HepG2 (cell line): ENCODE results near the gene CALML6. TPM values are rescaled to one million over a fixed set of nuclear protein-coding genes. Genes with fewer than 3 reads are reported as not detected.

Experiments
- ARID2 ChIP-seq: sonication (generic); formaldehyde crosslinking; IDR thresholded peaks from 2 replicates; pipeline ENCODE4 v1.8.1; 2022; ENCODE audit warnings: mild to moderate bottlenecking, missing genetic modification reagents, borderline replicate concordance
- EEA1 ChIP-seq: sonication (generic); formaldehyde crosslinking; IDR thresholded peaks from 2 replicates; pipeline ENCODE4 v1.5.1; 2020; ENCODE audit warnings: mild to moderate bottlenecking, missing genetic modification reagents, borderline replicate concordance
- FOXA1 ChIP-seq, 2 experiments: fragments of 450-650 bp in 1 of 2; sonication (generic) in 1 of 2; formaldehyde crosslinking in 1 of 2; IDR thresholded peaks; 2 replicates each; pipeline versions ENCODE4 v1.4.0 to v1.6.1; 2016 to 2020; ENCODE audit warnings: missing genetic modification reagents in 1 of 2
- GATA4 ChIP-seq: sonication (generic); IDR thresholded peaks from 2 replicates; pipeline ENCODE4 v1.6.1; 2016; ENCODE audit warnings: antibody characterized with exemption, low read depth, borderline replicate concordance
- HNF4G ChIP-seq, 2 experiments: sonication (generic) in 1 of 2; formaldehyde crosslinking in 1 of 2; IDR thresholded peaks; 2 replicates each; pipeline versions ENCODE4 v1.4.0 to v1.6.1; 2011 to 2020; ENCODE audit warnings: borderline replicate concordance in 2 of 2, low read depth in 2 of 2, mild to moderate bottlenecking in 2 of 2, low read length in 1 of 2, missing genetic modification reagents in 1 of 2, moderate library complexity in 1 of 2
- KDM2A ChIP-seq: sonication (generic); formaldehyde crosslinking; IDR thresholded peaks from 2 replicates; pipeline ENCODE4 v1.4.0; 2020; ENCODE audit warnings: low read depth, missing genetic modification reagents, borderline replicate concordance
- KDM6A ChIP-seq: IDR thresholded peaks from 2 replicates; pipeline ENCODE4 v1.6.1; 2016; ENCODE audit warnings: low read depth
- KMT2A ChIP-seq: sonication (generic); formaldehyde crosslinking; IDR thresholded peaks from 2 replicates; pipeline ENCODE4 v1.4.0; 2020; ENCODE audit warnings: missing genetic modification reagents
- MIER3 ChIP-seq: IDR thresholded peaks from 2 replicates; pipeline ENCODE4 v1.6.1; 2016; ENCODE audit warnings: missing compliant biosample characterization, borderline replicate concordance
- NONO ChIP-seq, 2 experiments: fragments of 450-650 bp in 1 of 2; sonication (generic) in 1 of 2; formaldehyde crosslinking in 1 of 2; IDR thresholded peaks in 1 of 2; conservative IDR thresholded peaks in 1 of 2; 2 replicates each; pipeline versions ENCODE4 v1.6.1 to v1.8.0; 2017 to 2022; ENCODE audit warnings: mild to moderate bottlenecking in 1 of 2, missing genetic modification reagents in 1 of 2, moderate library complexity in 1 of 2
- PPARG ChIP-seq: conservative IDR thresholded peaks from 2 replicates; pipeline ENCODE4 v1.6.1; 2016; ENCODE audit warnings: missing biosample characterization, missing genetic modification reagents
- SKI ChIP-seq: fragments of 450-650 bp; IDR thresholded peaks from one replicate; pipeline ENCODE4 v1.6.1; 2018; ENCODE audit warnings: mild to moderate bottlenecking; ENCODE audit not compliant: partially characterized antibody
- SOX5 ChIP-seq: IDR thresholded peaks from 2 replicates; pipeline ENCODE4 v1.6.1; 2016; ENCODE audit warnings: borderline replicate concordance
- SRF ChIP-seq: IDR thresholded peaks from 2 replicates; pipeline ENCODE4 v1.6.1; 2011; ENCODE audit warnings: mild to moderate bottlenecking, low read depth, low read length, moderate library complexity
- ZFP36L2 ChIP-seq: sonication (generic); formaldehyde crosslinking; IDR thresholded peaks from 2 replicates; pipeline ENCODE4 v1.4.0; 2020; ENCODE audit warnings: missing genetic modification reagents
- ZMAT3 ChIP-seq: sonication (generic); formaldehyde crosslinking; conservative IDR thresholded peaks from 2 replicates; pipeline ENCODE4 v1.7.0; 2021; ENCODE audit warnings: missing genetic modification reagents
- ZNF232 ChIP-seq: sonication (generic); formaldehyde crosslinking; IDR thresholded peaks from 2 replicates; pipeline ENCODE4 v1.4.0; 2020; ENCODE audit warnings: missing genetic modification reagents, borderline replicate concordance
- ZNF251 ChIP-seq: sonication (generic); formaldehyde crosslinking; IDR thresholded peaks from 2 replicates; pipeline ENCODE4 v1.9.0; 2021; ENCODE audit warnings: mild to moderate bottlenecking, missing genetic modification reagents
- ZNF431 ChIP-seq: sonication (generic); formaldehyde crosslinking; IDR thresholded peaks from 2 replicates; pipeline ENCODE4 v1.9.0; 2022; ENCODE audit warnings: missing genetic modification reagents, low read depth, mild to moderate bottlenecking, borderline replicate concordance
- ZNF550 ChIP-seq: sonication (generic); formaldehyde crosslinking; IDR thresholded peaks from 2 replicates; pipeline ENCODE4 v1.4.0; 2020; ENCODE audit warnings: mild to moderate bottlenecking, missing genetic modification reagents, borderline replicate concordance
- ZNF614 ChIP-seq: IDR thresholded peaks from 2 replicates; pipeline ENCODE4 v1.6.1; 2018; ENCODE audit warnings: missing biosample characterization, missing genetic modification reagents, inconsistent platforms, borderline replicate concordance
- ZNF616 ChIP-seq: sonication (generic); formaldehyde crosslinking; IDR thresholded peaks from 2 replicates; pipeline ENCODE4 v1.5.0; 2020; ENCODE audit warnings: low read depth, mild to moderate bottlenecking, missing genetic modification reagents
- ZNF777 ChIP-seq: sonication (generic); formaldehyde crosslinking; IDR thresholded peaks from 2 replicates; pipeline ENCODE4 v1.4.0; 2020; ENCODE audit warnings: missing genetic modification reagents
- ZNF816 ChIP-seq: sonication (generic); formaldehyde crosslinking; IDR thresholded peaks from 2 replicates; pipeline ENCODE4 v1.8.0; 2022; ENCODE audit warnings: missing genetic modification reagents, mild to moderate bottlenecking, borderline replicate concordance
- ZSCAN21 ChIP-seq: sonication (generic); formaldehyde crosslinking; IDR thresholded peaks from 2 replicates; pipeline ENCODE4 v1.8.0; 2022; ENCODE audit warnings: mild to moderate bottlenecking, missing genetic modification reagents, moderate library complexity, borderline replicate concordance
- ZSCAN9 ChIP-seq: IDR thresholded peaks from 2 replicates; pipeline ENCODE4 v1.6.1; 2016; ENCODE audit warnings: borderline replicate concordance
- polyA plus RNA-seq, 8 experiments: library from polyadenylated mRNA; depleted of rRNA in 3 of 8; stranded (reverse) in 7 of 8; unstranded in 1 of 8; fragments of >200 nt; fragmentation: Illumina TruSeq in 4 of 8; extraction: Trizol in 4 of 8; gene quantifications; 2 replicates each; pipeline versions ENCODE4 v1.2.1 to v1.2.3, GENCODE V29; 2011 to 2016; ENCODE audit warnings: low read depth in 4 of 8, missing spikeins in 1 of 8, mixed read lengths in 1 of 8; ENCODE audit not compliant: insufficient read depth in 1 of 8
- total RNA-seq, 5 experiments: library from RNA; depleted of rRNA; stranded (reverse); fragments of >200 nt; fragmentation: Illumina TruSeq; extraction: Trizol; gene quantifications; 2 replicates each; pipeline ENCODE4 v1.2.3, GENCODE V29; 2016; ENCODE audit warnings: low read depth in 1 of 5
- TF ChIP-seq, protein P1 (sequence below), 2 experiments: fragments of 450-650 bp in 1 of 2; sonication (generic) in 1 of 2; formaldehyde crosslinking; IDR thresholded peaks; 2 replicates each; pipeline versions ENCODE4 v1.5.0 to v1.8.0; 2020 to 2022; ENCODE audit warnings: mild to moderate bottlenecking in 1 of 2, missing genetic modification reagents in 1 of 2
- TF ChIP-seq, protein P2 (sequence below): IDR thresholded peaks from 2 replicates; pipeline ENCODE4 v1.6.1; 2016; ENCODE audit warnings: mild to moderate bottlenecking

The CALML6 gene
- total and polyA plus RNA-seq, 2 of the 13 experiments (the other 11 are each of a cell fraction or from before 2014, with no cell fraction given), result 0.11 to 0.12 TPM

DNA sequence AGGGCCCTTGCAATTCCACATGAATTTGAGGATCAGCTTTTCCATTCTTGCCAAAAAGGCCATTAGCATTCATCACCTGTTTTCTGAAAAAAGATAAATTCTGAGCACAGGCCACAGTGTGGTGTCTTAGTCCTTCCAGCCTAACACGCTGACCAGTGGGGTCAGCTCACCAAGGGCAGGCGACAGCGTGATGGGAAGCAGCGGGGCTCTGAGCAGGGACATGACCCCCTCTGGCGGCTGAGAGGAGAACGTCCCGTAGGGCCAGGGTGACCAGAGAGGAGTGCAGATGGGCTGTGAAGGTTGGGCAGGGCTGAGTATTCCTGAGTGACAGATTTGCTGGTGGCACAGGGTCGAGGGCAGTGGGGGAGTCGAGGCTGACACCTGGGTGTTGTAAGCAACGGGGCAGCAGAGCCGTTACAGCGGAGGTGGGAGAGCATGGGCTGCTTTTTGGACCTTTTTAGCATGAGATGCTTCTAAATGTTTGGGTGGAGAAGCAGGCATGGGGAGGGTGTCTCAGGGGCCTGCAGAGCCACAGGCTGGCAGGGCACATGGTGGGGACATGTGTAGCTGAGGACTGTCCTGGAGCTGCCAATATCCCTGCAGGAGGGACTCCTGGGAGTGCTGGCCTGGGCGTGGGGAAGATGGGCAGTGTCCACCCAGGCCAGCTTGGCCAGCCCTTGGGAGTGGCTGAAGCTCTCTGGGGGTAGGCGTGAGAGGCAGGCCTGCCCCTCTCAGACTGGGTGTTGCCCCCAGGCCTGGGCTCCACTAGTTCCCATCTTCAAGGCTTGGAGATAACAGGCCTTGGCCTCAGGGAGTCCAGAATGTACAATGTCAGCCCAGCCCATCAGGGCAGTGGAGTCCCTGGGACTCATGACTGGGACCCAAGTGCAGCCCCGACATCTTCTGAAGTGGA lies 8.6 kb upstream of the CALML6 start (continued):
- TF ChIP-seq ZSCAN9 (CRISPR knock-in tag), result peak; percentile 75; the same call in 1 of the 2 replicates
- peak; percentile 85; the same call in 1 of the 2 replicates for TF ChIP-seq ZSCAN21 (CRISPR knock-in tag)
- TF ChIP-seq ARID2, result no peak
- peak; percentile 49; the same call in 1 of the 2 replicates for TF ChIP-seq PPARG (CRISPR knock-in tag)
- TF ChIP-seq NONO (IDR thresholded peaks at IDR 0.05), result no peak
- 0 out of 2 replicates have a peak, but pooled peaks have one; percentile 35 for TF ChIP-seq NONO (CRISPR knock-in tag; conservative IDR thresholded peaks at IDR 0.05)
- 0 out of 2 replicates have a peak, but pooled peaks have one; percentile 31 for TF ChIP-seq EEA1 (CRISPR knock-in tag)
- no peak for TF ChIP-seq ZNF616 (CRISPR knock-in tag)
- TF ChIP-seq ZNF614 (CRISPR knock-in tag), result peak; percentile 85
- TF ChIP-seq SOX5 (CRISPR knock-in tag), result peak; percentile 53; the same call in 1 of the 2 replicates
- TF ChIP-seq ZNF816 (CRISPR knock-in tag), result no peak
- TF ChIP-seq SRF, result no peak
- TF ChIP-seq SKI, result no peak
- no peak for TF ChIP-seq ZNF431 (CRISPR knock-in tag)
- no peak for TF ChIP-seq KDM6A
- no peak for TF ChIP-seq GATA4
- TF ChIP-seq KMT2A (CRISPR knock-in tag), result no peak
- no peak for TF ChIP-seq ZMAT3
- TF ChIP-seq, protein P1, sequence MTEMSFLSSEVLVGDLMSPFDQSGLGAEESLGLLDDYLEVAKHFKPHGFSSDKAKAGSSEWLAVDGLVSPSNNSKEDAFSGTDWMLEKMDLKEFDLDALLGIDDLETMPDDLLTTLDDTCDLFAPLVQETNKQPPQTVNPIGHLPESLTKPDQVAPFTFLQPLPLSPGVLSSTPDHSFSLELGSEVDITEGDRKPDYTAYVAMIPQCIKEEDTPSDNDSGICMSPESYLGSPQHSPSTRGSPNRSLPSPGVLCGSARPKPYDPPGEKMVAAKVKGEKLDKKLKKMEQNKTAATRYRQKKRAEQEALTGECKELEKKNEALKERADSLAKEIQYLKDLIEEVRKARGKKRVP (CRISPR knock-in tag; IDR thresholded peaks at IDR 0.05), result no peak
- TF ChIP-seq, protein P2, sequence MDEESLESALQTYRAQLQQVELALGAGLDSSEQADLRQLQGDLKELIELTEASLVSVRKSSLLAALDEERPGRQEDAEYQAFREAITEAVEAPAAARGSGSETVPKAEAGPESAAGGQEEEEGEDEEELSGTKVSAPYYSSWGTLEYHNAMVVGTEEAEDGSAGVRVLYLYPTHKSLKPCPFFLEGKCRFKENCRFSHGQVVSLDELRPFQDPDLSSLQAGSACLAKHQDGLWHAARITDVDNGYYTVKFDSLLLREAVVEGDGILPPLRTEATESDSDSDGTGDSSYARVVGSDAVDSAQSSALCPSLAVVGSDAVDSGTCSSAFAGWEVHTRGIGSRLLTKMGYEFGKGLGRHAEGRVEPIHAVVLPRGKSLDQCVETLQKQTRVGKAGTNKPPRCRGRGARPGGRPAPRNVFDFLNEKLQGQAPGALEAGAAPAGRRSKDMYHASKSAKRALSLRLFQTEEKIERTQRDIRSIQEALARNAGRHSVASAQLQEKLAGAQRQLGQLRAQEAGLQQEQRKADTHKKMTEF (CRISPR knock-in tag), result peak; percentile 56; the same call in 1 of the 2 replicates
- no peak for TF ChIP-seq ZNF550 (CRISPR knock-in tag)
- 0 out of 2 replicates have a peak, but pooled peaks have one; percentile 15 for TF ChIP-seq ZNF777 (CRISPR knock-in tag)
- TF ChIP-seq KDM2A (CRISPR knock-in tag), result peak; percentile 92
- no peak for TF ChIP-seq ZNF251 (CRISPR knock-in tag)
- TF ChIP-seq FOXA1 (IDR thresholded peaks at IDR 0.05), result no peak
- TF ChIP-seq FOXA1 (CRISPR knock-in tag; IDR thresholded peaks at IDR 0.05), result no peak
- TF ChIP-seq ZFP36L2 (CRISPR knock-in tag), result no peak
- TF ChIP-seq MIER3, result peak; percentile 88; the same call in 1 of the 2 replicates
- TF ChIP-seq ZNF232 (CRISPR knock-in tag), result no peak
- no peak for TF ChIP-seq HNF4G (IDR thresholded peaks at IDR 0.05; ENCODE audit: borderline replicate concordance, low read depth, low read length)
- TF ChIP-seq HNF4G (CRISPR knock-in tag; IDR thresholded peaks at IDR 0.05; ENCODE audit: borderline replicate concordance, low read depth), result peak; percentile 60; the same call in 1 of the 2 replicates
